ENCODE results near the gene OR12D2.

- TF ChIP-seq CTCF (conservative IDR thresholded peaks at IDR 0.05; ENCODE audit: low read depth, low read length) (no peak), EZH2 (IDR thresholded peaks at IDR 0.05; ENCODE audit: low read length, unreplicated experiment) (no peak)
Observed at GRCh38 chr6:29439006-29439405, 43.6 kb downstream of the OR12D2 start, which contains the start of gene OR10C1.
